Hepatocyte (in vitro differentiated cells): ENCODE data around the gene LIMS2. TPM values are rescaled to one million over a fixed set of nuclear protein-coding genes. Genes with fewer than 3 reads are reported as not detected.
A peak's percentile ranks its signal among the peaks of the same experiment; 100 is the strongest.

Source experiments
- DNase-seq: peaks from one replicate; pipeline ENCODE4 v3.0.0-alpha.2; 2016; ENCODE audit warnings: low spot score
- H2AFZ ChIP-seq: fragments of 200-600 bp; sonication (generic); 2 replicates; pipeline ENCODE4 v1.6.0; 2016; ENCODE audit warnings: antibody characterized with exemption, mild to moderate bottlenecking
- H3K27ac ChIP-seq: fragments of 200-600 bp; sonication (generic); 2 replicates; pipeline ENCODE4 v1.5.1; 2016; ENCODE audit warnings: mild to moderate bottlenecking
- H3K27me3 ChIP-seq: fragments of 200-600 bp; sonication (generic); 2 replicates; pipeline ENCODE4 v1.6.1; 2016
- H3K36me3 ChIP-seq: fragments of 200-600 bp; sonication (generic); replicated peaks from 2 replicates; pipeline ENCODE4 v1.5.1; 2016; ENCODE audit warnings: low read depth; ENCODE audit not compliant: insufficient read depth
- H3K4me1 ChIP-seq: fragments of 200-600 bp; sonication (generic); 2 replicates; pipeline ENCODE4 v1.5.1; 2016; ENCODE audit warnings: mild to moderate bottlenecking, moderate library complexity; ENCODE audit not compliant: insufficient read depth
- H3K4me2 ChIP-seq: fragments of 200-600 bp; sonication (generic); 2 replicates; pipeline ENCODE4 v1.6.0; 2016
- H3K4me3 ChIP-seq: fragments of 200-600 bp; sonication (generic); 2 replicates; pipeline ENCODE4 v1.5.1; 2016; ENCODE audit warnings: mild to moderate bottlenecking
- H3K79me2 ChIP-seq: fragments of 200-600 bp; sonication (generic); 2 replicates; pipeline ENCODE4 v1.6.0; 2017; ENCODE audit warnings: mild to moderate bottlenecking
- H3K9me2 ChIP-seq: fragments of 200-600 bp; sonication (generic); replicated peaks from 2 replicates; pipeline ENCODE4 v1.6.0; 2017; ENCODE audit warnings: mild to moderate bottlenecking; ENCODE audit not compliant: insufficient read depth
- H3K9me3 ChIP-seq: fragments of 200-600 bp; sonication (generic); 2 replicates; pipeline ENCODE4 v1.5.1; 2016; ENCODE audit warnings: low read depth, mild to moderate bottlenecking
- H4K20me1 ChIP-seq: fragments of 200-600 bp; sonication (generic); 2 replicates; pipeline ENCODE4 v1.6.0; 2016; ENCODE audit warnings: mild to moderate bottlenecking; ENCODE audit not compliant: insufficient read depth, poor library complexity, severe bottlenecking
- CTCF ChIP-seq: fragments of 200-600 bp; sonication (generic); IDR thresholded peaks from 2 replicates; pipeline ENCODE4 v1.5.1; 2016; ENCODE audit warnings: antibody characterized with exemption, mild to moderate bottlenecking; ENCODE audit not compliant: poor library complexity
- EZH2 ChIP-seq: fragments of 200-600 bp; sonication (generic); IDR thresholded peaks from 2 replicates; pipeline ENCODE4 v1.6.1; 2016; ENCODE audit warnings: antibody characterized with exemption, mild to moderate bottlenecking, borderline replicate concordance
- EZH2phosphoT487 ChIP-seq: fragments of 200-600 bp; sonication (generic); IDR thresholded peaks from one replicate; pipeline ENCODE4 v1.6.1; 2018; ENCODE audit warnings: antibody characterized with exemption, mild to moderate bottlenecking, low read depth, moderate library complexity; ENCODE audit not compliant: unreplicated experiment, severe bottlenecking
- WGBS: methylation state at CpG from one replicate; pipeline ENCODE4 v1.1.6; 2016; ENCODE audit warnings: low lambda C conversion rate; ENCODE audit errors: missing lambda C conversion rate; 5-methylcytosine and 5-hydroxymethylcytosine counted together
- polyA plus RNA-seq: library from polyadenylated mRNA; unstranded; fragments of >200 nt; fragmentation: Nextera tagmentation; extraction: Ambion mirVana; gene quantifications from 2 replicates; pipeline ENCODE4 v1.2.1, GENCODE V29; 2016
- total RNA-seq: library from RNA; depleted of rRNA; stranded (reverse); fragments of >200 nt; gene quantifications from 2 replicates; pipeline ENCODE4 v1.2.3, GENCODE V29; 2014

The LIMS2 gene
- total and polyA plus RNA-seq, 2 experiments from 2014 or later = 4.0 to 8.3 TPM

GRCh38 chr2:127705391-127706065 lies 30.2 kb upstream of the LIMS2 start:
- DNase-seq = no peak
- no peak for TF ChIP-seq EZH2
- TF ChIP-seq EZH2phosphoT487 = no peak
- no peak for TF ChIP-seq CTCF
- 83% methylated on average over 5 of the region's 5 CpGs for WGBS
- no peaks in the 10 kb centered on the region for H3K9me3 ChIP-seq
- peaks cover 13% of the 10 kb centered on the region for H3K4me1 ChIP-seq
- peaks cover 10% of the 10 kb centered on the region for H4K20me1 ChIP-seq
- H2AFZ ChIP-seq = no peak overlapping the region
- no peaks in the 10 kb centered on the region for H3K27me3 ChIP-seq
- H3K9me2 ChIP-seq = no peaks in the 10 kb centered on the region
- H3K36me3 ChIP-seq = no peaks in the 10 kb centered on the region
- H3K4me3 ChIP-seq = no peak overlapping the region
- peak overlapping the region; percentile 26 for H3K27ac ChIP-seq
- no peak overlapping the region for H3K4me2 ChIP-seq
- H3K79me2 ChIP-seq = peaks cover 26% of the 10 kb centered on the region

GRCh38 chr2:127704641-127705390 lies 29.5 kb upstream of the LIMS2 start:
- Histone ChIP-seq H3K27me3 (no peaks in the 10 kb centered on the region), H3K9me2 (no peaks in the 10 kb centered on the region), H3K79me2 (peaks cover 26% of the 10 kb centered on the region), H2AFZ (no peak overlapping the region), H3K4me3 (no peak overlapping the region), H3K4me1 (peaks cover 18% of the 10 kb centered on the region), H3K36me3 (no peaks in the 10 kb centered on the region), H3K4me2 (peak overlapping the region; percentile 51), H4K20me1 (peaks cover 10% of the 10 kb centered on the region), H3K27ac (peak overlapping the region; percentile 26), H3K9me3 (no peaks in the 10 kb centered on the region)
- TF ChIP-seq EZH2 (no peak), EZH2phosphoT487 (no peak), CTCF (no peak)
- no peak for DNase-seq
- 90% methylated on average over 5 of the region's 5 CpGs for WGBS

GRCh38 chr2:127703282-127703681 lies 28.0 kb upstream of the LIMS2 start:
- no peak for DNase-seq
- Histone ChIP-seq H4K20me1 (peaks cover 10% of the 10 kb centered on the region), H3K4me2 (peak overlapping the region; percentile 81)

More at GRCh38 chr2:127703282-127703681, 28.0 kb upstream of the LIMS2 start:
- H3K79me2 ChIP-seq = peaks cover 26% of the 10 kb centered on the region
- H3K4me3 ChIP-seq = no peak overlapping the region
- H3K27ac ChIP-seq = no peak overlapping the region
- H3K27me3 ChIP-seq = no peaks in the 10 kb centered on the region
- TF ChIP-seq CTCF (no peak), EZH2 (no peak), EZH2phosphoT487 (no peak)
- no peak overlapping the region for H2AFZ ChIP-seq
- WGBS = 93% methylated on average over 5 of the region's 5 CpGs
- peaks cover 19% of the 10 kb centered on the region for H3K4me1 ChIP-seq
- H3K36me3 ChIP-seq = no peaks in the 10 kb centered on the region
- H3K9me2 ChIP-seq = no peaks in the 10 kb centered on the region
- no peaks in the 10 kb centered on the region for H3K9me3 ChIP-seq
